NCI-H345 treated with DMSO at 0.1 percent for 48 hours (cell line): ENCODE measurements around the gene SYCN.
A peak's percentile ranks its signal among the peaks of the same experiment; 100 is the strongest.

Experiments used
- DNase-seq: peaks from one replicate; lab custom pipeline; 2025; ENCODE audit not compliant: unreplicated experiment; lab: John Stamatoyannopoulos, UW

Gene SYCN

DNA sequence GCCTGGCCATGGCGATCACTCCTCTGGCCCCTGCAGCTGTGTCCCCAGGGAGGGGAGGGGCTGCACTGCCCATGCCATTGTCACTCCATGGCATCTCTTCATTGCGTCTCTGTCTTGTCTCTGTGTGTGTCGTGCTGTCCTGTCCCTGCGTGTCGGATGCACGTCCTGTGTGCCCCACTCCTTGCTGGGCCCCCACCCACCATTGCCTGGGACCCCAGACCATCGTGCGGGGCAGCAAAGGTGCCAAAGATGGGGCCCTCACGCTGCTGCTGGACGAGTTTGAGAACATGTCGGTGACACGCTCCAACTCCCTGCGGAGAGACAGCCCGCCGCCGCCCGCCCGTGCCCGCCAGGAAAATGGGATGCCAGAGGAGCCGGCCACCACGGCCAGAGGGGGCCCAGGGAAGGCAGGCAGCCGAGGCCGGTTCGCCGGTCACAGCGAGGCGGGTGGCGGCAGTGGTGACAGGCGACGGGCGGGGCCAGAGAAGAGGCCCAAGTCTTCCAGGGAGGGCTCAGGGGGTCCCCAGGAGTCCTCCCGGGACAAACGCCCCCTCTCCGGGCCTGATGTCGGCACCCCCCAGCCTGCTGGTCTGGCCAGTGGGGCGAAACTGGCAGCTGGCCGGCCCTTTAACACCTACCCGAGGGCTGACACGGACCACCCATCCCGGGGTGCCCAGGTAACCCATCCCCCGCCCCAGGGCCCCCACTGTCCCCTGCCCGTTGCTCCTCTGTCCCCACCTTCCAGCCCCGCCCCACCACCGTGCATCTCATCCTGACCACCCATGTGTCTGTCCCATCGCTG, 31.2 kb downstream of the SYCN start:
- DNase-seq, result no peak

DNA sequence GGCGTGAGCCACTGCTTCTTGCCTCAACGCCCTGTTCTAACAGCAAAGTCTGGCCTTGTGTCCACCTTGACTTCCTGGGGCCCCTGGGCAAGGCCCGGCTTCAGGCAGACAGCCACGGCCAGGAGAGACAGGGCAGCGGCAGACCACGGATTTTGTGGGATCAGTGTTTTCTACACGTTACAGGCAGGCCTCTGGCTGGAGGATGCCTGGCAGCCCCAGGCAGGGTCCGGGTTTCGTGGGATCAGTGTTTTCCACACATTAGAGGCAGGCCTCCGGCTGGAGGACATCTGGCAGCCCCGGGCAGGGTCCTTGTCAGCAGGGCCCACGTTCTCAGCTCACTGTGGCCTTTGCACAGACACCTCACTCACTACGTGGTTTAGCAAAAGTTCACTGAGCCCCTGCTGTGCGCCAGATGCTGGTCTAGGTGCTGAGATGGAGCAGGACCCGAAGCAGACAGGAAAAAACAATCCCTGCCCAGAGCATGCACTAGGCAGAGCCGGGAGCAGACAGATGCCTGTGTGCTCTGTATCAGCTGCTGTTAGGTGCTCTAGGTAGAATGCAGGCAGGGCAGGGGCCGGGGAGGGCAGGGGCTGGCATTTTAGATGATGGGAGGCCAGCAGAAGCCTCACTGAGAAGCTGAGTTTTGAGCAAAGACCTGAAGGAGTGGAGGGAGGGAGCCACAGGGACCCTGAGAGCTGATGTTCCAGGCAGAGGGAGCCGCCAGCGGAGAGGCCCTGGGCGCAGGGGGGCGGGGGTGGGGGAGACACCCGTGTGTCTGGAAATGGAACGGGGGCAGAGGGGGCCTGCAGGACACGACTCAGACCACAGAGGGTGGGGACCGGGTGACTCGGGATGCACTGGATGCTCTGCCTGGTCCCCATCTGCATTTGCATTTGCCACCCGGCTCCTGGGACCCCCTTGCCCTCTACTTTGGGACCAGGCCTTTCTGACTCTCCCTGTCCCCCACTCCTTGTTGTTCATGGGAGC, 32.3 kb downstream of the SYCN start:
- DNase-seq, result no peak

DNA sequence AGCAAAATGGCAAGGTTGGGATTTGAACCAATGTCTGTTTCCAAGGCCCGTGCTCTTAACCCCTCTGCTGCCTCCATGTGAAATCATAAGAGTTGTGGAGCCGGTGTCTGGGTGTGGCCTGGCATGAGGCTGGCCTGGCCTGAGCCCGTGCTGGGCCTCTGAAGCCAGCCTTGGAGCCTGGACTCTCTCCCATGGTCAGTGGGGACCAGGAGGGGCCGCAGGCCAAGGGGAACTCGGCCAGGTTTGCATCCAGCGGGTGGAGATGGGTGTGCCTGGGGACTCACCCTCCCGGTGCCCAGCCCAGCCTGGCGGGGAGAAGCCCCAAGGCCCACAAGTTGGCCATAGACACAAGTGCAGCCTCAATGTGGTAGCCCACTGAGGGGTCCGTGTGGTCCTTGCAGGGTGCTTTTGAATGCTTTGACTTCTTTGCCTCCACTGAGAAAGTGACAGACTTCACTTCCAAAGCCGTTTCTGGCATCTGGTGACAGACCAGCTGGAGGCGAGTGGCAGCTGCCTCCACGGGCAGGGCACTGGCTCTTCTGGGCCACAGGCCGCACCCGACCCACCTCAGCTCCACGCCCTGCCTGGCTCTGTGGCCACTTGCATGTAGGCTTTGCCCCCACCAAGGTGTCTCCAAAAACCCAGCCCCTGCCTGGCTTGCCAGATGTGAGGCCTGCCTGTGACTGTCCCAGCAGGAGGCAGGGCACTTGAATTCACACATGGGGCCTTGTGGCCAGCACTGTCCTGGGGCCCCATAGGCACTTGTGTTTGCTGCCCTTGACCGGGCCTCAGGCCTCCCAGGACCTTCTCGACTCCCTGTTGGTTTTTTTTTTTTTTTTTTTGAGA, 33.5 kb downstream of the SYCN start:
- DNase-seq, result no peak

DNA sequence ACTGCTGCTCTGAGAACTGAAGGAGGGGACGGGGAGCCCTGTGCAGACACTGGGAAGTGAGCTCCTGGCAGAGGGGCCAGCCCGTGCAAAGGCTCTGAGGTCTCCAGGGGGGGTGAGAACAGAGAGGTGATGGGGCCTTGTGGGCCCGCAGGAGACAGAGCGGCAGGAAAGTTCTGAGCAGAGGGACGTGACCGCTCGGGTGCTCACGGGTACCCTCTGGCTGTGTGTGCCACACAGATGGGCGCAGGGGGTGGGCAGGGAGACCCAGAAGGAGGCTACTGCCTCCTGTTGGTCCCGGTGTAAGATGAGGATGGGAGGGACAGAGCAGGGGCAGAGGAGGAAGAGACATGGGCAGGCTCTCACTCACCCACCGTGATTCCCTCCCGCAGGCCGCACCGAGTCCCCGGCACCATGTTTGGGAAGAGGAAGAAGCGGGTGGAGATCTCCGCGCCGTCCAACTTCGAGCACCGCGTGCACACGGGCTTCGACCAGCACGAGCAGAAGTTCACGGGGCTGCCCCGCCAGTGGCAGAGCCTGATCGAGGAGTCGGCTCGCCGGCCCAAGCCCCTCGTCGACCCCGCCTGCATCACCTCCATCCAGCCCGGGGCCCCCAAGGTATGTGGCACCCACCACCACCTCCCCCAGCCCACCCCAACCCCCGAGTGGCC, 34.8 kb downstream of the SYCN start:
- DNase-seq, result no peak

DNA sequence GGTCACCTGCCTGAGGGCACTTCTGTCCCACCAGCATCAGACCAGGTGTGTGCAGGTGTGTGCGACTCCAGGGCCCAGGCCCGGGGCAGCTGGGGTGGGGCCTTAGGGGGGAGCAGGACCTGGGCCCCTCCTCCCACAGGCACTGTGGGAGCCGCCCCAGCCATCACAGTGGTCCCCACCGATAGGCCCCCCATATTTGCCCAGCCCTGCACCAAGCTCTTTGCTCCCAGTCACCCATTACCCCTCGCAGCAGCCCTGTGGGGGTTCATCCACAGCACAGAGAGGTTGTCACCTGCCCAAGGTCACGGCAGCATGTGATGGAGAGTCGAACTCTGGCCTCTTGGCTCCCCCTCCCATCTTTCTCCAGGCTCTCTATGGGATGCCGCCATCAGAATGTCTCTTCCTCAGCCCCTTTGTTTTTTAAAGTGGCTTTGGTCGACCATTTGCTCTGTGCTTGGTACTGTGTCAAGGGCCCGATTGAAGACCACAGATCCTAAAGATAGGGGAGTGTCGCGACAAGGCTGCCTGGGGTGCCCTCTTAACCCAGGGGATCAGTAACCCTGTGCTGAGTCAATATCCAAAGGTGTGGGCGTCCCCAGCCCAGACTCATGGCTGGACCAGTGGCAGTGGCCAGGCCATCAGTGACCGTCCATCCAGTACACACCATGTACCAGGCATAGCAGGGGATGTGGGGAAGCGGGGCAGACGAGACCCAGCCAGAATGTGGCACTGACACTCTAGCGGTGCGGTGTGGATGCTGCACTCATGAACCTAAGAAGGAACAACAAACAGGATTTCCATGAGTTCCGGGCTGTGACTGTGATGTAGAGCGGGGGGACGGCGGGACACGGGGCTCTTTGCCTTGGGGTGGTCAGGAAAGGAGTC, 35.6 kb downstream of the SYCN start:
- DNase-seq, result no peak

DNA sequence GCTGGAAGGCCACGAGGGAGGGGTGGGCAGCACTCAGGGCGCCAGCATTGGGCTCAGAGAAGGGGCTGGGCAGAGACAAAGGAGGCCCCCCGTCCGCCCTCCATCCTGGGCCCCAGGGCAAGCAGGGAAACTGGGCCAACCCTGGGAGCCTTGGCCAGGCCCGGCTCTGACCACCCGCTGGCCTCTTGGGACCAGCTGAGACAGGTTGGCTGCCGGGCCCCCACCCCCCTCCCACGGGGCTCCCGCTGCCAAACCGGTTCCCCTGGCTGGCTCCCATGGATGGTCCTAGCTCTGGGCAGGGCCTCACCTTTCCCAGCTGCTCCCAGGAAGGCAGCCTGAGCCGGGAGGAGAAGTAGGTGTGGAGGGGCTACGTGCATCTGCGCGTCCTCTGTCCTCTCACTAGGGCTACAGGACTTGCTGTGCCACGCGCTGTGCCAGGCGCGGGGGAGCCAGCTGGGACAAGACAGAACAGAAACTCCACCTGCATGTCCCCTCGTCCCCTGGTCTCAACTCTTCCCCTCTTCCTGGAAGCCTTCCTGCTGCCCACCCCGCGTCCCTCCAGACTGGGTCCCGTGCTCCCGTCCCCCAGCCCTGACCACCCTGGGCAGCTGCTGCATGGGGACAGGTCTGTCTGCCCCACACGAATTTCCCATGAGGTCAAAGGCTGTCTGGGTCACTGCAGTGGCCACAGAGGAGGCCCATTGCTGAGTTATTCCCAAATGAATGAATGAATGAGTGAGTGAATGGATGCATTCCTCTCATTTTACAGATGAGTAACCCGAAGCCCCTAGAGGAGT, 36.4 kb downstream of the SYCN start:
- peak; percentile 69 for DNase-seq

DNA sequence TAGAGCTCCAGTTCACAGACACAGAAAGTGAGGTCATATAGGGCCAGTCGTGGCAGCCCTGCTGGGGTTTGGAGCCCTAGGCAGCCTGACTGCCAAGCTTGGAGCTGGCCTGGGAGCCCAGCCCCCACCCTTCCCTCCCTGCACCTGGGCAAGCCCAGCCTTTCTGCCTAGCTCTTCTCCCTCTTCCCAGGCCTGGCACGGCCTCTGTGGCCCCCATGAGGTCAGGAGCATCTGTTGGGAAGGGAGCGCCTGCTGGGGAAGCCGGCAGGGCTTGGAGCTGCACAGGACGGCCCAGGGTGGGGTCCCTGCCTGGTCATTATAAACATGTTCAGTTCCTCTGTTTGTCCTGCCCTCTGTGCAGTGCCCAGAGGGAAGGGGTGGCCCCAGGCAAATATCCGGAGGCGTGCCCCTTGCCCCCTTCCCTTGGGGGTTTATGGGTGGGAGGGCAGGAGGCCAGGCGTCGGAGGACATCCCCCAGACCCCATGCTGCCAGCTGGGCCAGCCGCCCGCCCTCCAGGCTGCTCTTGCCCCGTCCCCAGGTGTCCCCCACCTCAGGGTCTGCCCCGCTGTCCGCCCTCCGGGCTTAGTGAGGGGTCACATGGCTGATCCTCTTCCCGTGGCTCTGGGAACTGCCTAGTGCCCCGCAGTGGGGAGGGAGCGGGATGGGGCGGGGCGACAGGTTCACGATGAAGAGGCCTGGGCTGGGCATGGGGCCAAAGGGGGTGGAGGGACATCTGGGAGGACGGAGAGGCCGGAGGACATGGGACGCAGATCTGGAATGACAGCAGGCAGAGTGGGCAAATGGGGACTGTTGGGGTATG, 37.3 kb downstream of the SYCN start:
- peak; percentile 80 for DNase-seq

DNA sequence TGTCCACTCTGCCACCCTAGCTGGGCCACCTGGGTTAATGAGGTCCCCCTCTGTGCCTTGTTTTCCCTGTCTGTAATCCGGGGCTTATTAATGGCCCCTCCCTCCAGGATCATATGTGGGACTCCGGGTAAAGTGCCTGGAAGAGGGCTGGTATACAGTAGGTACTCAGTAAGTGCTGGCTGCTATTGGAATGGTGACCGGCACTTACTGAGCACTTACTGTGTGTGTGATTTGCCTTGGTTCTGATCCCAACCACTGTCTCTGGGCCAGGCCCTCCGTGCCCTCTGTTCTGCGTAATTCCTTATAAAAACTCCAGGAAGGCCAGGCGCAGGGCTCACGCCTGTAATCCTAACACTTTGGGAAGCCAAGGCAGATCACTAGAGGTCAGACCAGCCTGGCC, 38.2 kb downstream of the SYCN start:
- no peak for DNase-seq

DNA sequence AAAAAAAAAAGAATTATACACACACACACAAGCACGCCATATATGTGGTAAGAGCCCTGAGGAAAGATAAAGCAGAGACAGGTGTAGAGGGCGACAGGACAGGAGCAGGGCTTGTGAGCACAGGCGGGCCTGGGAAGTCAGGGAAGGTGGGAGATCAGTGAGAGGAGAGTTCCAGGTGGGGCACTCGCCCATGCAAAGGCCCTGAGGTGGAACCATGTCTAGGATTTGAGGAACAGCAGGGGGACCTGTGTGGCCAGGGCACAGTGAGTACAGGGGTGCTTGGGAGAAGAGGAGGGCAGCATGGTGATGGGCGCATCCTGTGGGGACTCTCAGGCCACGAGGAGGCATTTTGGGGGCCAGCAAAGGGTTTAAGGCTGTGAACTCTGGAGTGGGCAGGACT, 39.8 kb downstream of the SYCN start:
- no peak for DNase-seq

DNA sequence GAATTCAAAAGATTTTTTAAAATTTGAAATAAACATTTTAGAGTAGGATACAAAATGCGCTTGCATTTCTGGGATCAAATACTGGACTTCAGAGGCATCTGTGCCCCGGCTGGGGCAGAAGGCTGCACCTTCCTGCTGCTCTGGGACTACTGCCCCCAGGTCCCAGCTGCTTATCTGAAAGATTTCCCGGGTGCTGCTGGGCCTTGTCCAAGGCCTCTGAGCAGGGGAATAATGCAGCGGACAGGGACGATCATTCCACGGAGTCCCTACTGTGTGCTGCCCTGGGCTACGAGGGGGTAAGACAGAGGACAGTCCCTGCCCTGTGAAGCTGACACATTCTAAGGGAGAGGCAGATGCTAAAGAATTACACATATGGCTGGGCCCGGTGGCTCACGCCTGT, 40.4 kb downstream of the SYCN start:
- DNase-seq, result no peak

DNA sequence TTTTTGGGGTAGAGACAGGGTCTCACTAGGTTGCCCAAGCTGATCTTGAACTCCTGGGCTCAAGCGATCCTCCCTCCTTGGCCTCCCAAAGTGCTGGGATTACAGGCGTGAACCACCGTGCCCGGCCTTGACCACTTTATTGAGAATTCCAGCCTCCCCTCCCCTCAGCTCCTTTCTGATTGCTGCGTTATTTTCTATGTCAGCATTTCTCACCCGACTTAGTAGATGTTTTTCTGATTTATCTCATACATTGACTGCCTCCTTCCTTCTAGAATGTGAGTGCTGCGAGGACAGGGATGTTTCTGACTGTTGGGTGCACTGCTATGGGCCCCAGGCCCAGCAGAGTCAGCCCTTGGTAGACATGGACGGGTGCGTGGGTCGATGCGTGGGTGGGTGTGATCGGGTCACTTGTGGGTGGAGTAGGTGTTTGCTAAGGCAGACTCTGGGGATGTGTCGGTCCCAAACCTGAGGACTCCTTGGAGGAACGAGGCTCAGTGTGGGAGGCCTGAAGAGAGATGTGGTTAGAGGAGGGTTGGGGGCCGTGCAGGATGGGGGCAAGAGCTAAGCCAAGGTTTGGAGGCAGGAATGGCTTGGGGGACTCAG, 41.5 kb downstream of the SYCN start:
- DNase-seq, result no peak

DNA sequence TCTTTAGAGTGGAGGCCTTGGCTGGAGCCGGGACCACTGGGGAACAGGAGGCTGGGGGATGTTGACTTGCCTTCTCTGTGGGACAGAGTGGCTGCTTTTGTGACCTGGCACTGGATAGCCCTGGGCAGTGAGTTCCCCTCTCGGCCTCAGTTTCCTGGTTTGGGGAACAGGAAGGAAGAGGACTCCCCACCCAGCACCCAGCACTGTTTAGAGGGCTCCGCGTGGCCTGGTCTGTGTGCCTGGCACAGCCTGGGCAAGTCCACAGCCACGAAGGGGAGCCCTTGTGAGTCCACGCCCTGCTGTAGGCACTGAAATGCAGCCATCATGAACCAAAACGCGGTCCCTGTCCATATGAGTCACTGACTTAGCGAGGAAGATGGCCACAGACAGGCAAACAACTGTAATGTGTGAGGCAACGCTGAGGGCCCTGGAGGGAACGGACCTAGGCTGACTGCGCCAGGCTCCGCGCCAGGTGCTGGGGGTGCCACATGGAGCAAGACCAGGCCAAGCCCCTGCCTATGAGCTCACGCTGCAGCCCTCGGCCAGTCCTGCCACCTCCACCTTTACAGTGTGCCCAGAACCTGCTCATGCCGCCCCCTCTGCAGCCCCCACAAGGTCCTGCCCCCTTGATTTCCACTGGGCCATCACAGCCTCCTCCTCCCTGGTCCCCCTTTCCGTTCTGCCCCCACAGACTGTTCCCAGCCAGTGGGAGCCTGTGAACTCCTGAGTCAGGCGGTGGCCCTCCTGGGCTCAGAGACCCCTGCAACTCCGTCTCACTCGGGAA, 43.0 kb downstream of the SYCN start:
- DNase-seq, result no peak

DNA sequence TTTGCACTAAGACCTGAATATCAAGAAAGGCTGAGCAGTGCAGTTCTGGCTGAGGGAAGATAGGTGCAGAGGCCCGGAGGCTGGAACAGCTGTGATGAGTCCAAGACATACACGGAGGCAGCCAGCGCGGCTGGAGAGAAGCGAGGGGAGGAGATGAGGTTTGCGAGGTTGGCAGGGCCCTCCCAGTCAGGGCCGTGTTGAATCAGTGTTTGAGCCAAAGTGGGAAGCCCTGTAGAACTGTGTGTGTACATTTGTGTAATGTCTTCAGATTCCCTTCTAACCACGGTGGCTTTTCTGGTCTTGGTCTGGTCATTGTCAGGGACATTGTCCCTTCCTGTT, 43.6 kb downstream of the SYCN start:
- DNase-seq, result no peak

DNA sequence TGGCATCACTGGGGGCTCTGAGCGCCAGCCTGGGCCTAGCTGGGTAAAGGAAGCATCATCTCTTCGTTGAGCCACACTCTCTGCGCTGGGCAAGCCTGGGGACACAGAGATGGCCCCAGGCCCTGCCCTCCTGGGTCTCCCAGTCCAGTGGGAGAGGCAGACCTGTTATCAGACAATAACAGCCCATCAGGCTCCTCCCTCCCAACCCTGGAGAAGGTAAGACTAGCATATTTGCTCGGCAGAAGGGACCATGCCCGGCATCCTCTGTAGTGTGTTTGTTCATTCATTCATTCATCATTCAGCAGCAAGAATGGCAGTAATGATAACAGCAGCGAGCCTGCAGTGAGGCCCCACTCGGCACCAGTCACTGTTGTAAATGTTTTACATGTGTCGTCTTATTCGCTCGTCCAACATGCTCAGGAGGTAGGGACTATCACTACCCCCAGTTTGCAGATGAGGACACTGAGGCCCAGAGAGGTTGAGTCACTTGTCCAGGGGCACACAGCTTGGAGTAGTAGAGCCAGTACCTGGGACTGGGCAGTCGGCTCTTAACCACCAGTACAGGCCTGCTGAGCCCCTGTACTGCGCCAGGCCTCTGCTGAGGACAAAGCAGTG, 45.3 kb downstream of the SYCN start:
- no peak for DNase-seq

DNA sequence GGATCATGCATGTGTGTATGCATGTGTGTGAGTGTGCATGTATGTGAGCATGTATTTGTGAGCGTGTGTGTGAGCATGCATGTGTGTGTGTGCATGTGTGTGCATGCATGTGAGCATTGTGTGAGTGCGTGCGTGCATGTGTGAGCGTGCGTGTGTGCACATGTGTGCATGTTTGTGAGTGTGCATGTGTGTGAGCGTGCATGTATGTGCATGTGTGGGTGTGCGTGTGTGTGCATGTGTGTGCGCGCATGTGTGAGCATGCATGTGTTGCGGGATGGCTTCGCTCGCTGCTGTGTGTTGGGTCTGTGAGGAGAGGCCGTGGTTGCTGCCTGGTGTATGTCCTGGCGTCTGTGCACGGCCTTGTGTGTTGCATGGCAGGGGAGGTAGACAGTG, 46.1 kb downstream of the SYCN start:
- no peak for DNase-seq

DNA sequence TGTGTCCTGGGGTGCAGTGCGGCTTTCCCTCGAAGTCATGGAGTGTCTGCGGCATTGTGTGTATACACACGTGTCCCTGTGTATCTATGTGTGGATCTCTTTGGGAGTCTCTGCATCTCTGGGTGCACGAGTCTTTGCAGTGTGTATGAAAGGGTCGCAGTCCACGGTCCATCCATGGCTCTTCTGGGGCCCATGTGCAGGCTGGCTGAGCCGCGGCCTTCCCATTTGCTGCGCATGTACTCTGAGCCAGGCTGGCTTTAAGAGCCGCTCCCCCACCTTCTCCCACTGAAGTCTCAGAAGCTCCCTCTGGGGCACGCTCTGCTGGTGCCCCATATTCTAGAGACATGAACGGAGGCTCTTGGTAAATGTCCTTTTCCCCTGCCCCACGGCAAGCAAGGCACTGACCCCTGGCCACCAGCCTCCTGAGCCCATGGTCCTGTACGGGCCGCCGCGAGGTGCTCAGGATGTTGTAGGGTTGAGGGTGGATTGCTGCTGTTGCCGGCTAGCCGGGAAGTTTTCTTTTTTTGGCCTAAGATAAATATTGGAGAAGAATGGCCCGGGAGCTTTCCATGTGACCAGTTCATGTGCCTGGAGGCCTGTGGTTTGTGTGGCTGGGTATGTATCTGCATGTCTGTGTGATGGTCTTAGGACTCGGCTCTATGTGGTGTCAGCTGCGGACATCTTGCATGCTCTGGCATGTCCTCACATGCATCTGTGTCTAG, 46.6 kb downstream of the SYCN start:
- no peak for DNase-seq
